Hepatocyte (in vitro differentiated cells): Measurements from ENCODE around the gene RPTOR.

ENCODE experiments used
- CTCF ChIP-seq: fragments of 200-600 bp; sonication (generic); IDR thresholded peaks from 2 replicates; pipeline ENCODE4 v1.5.1; 2016; ENCODE audit warnings: antibody characterized with exemption, mild to moderate bottlenecking; ENCODE audit not compliant: poor library complexity
- EZH2 ChIP-seq: fragments of 200-600 bp; sonication (generic); IDR thresholded peaks from 2 replicates; pipeline ENCODE4 v1.6.1; 2016; ENCODE audit warnings: antibody characterized with exemption, mild to moderate bottlenecking, borderline replicate concordance
- EZH2phosphoT487 ChIP-seq: fragments of 200-600 bp; sonication (generic); IDR thresholded peaks from one replicate; pipeline ENCODE4 v1.6.1; 2018; ENCODE audit warnings: antibody characterized with exemption, mild to moderate bottlenecking, low read depth, moderate library complexity; ENCODE audit not compliant: unreplicated experiment, severe bottlenecking

GRCh38 chr17:80917716-80918560, 373.3 kb downstream of the RPTOR start:
- TF ChIP-seq CTCF, result no peak
- TF ChIP-seq EZH2phosphoT487, result no peak
- TF ChIP-seq EZH2, result no peak
